ENCODE measurements around the gene INSC. TPM values are rescaled to one million over a fixed set of nuclear protein-coding genes. Genes with fewer than 3 reads are reported as not detected.
A peak's percentile ranks its signal among the peaks of the same experiment; 100 is the strongest.

The INSC gene
- total RNA-seq, 4 donors from 2014 or later: 1.3 to 11.4 (median 2.6) TPM

DNA sequence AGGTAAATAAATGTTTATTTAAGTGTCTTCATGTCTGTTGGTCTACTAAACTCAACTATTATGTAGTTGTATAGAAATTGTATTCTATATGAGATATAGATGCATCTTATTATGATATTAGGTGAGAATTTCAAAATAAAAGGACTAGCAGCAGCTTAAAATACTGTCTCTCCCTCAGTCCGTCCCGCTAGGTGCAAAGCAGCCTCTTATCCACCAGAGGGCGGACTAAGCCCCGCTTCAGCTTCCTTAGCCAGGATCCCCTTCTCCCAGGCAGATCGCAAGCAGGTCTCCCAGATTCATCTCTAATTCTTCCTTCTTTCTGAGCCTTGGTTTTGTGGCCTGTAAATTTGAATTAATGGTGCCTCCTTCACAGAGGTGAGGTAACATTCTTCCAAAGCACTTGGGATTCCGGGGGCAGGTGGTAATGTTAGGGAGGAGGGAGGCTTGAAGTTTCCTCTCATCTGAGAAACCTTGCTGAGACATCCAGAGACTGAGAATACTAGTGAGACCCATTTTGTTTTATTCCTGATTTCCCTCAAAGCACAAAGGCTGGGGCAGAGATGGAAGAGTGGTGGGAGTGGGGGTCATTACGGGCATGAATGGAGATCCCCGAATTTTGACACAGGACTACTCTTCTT is 13.5 kb upstream of the INSC start:
- 22 to 27% methylated on average over 3 to 7 of the region's 8 CpGs for WGBS, 2 donors (ENCODE audit: low coverage in 1 of 2)
- H3K27ac ChIP-seq: no peak overlapping the region

DNA sequence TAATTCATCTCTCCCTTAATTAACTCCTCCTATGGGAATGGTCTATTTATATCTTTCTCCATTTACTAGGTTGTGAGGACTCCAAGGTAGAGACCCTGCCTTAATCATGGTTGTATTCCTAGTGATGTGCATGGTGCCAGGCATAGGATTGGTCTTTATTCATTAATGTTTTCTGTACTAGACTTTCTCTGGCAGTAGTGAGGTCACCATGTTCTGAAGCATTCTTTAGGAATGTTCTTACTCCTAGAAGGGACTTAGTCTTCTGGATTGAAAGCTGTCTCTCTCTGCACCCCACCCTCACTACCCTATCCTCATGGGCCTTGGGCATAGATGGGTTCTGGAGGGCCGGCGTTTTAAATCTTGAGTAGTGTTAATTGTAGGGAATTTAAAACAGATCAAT is 10.6 kb upstream of the INSC start:
- 92 to 96% methylated on average over 2 of the region's 2 CpGs for WGBS, 2 donors (ENCODE audit: low coverage in 1 of 2)
- Histone ChIP-seq H3K4me1 (no peaks in the 10 kb centered on the region), H3K36me3 (no peaks in the 10 kb centered on the region), H3K9me3 (peaks cover 0 to 11% (median 0%) of the 10 kb centered on the region in 3 donors), H3K27ac (no peak overlapping the region), H3K27me3 (peaks cover 9% of the 10 kb centered on the region), H3K4me3 (no peak overlapping the region)
- no peak for ATAC-seq
- TF ChIP-seq POLR2A (IDR thresholded peaks at IDR 0.05) (no peak), EP300 (IDR thresholded peaks at IDR 0.05) (no peak), POLR2AphosphoS5 (IDR thresholded peaks at IDR 0.05) (no peak)
- TF ChIP-seq, protein P1, sequence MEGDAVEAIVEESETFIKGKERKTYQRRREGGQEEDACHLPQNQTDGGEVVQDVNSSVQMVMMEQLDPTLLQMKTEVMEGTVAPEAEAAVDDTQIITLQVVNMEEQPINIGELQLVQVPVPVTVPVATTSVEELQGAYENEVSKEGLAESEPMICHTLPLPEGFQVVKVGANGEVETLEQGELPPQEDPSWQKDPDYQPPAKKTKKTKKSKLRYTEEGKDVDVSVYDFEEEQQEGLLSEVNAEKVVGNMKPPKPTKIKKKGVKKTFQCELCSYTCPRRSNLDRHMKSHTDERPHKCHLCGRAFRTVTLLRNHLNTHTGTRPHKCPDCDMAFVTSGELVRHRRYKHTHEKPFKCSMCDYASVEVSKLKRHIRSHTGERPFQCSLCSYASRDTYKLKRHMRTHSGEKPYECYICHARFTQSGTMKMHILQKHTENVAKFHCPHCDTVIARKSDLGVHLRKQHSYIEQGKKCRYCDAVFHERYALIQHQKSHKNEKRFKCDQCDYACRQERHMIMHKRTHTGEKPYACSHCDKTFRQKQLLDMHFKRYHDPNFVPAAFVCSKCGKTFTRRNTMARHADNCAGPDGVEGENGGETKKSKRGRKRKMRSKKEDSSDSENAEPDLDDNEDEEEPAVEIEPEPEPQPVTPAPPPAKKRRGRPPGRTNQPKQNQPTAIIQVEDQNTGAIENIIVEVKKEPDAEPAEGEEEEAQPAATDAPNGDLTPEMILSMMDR (IDR thresholded peaks at IDR 0.05): no peak

More for the DNA sequence above, 13.5 kb upstream of the INSC start:
- ATAC-seq: peak; percentile 54
- TF ChIP-seq EP300 (IDR thresholded peaks at IDR 0.05): no peak
- TF ChIP-seq, protein P1 (IDR thresholded peaks at IDR 0.05): peak; percentile 75 to 92 (median 84)
- Histone ChIP-seq H3K4me3 (no peak overlapping the region), H3K27me3 (peaks cover 19% of the 10 kb centered on the region), H3K4me1 (no peaks in the 10 kb centered on the region), H3K36me3 (no peaks in the 10 kb centered on the region), H3K9me3 (peaks cover 0 to 11% (median 0%) of the 10 kb centered on the region in 3 donors)

- WGBS, 2 donors (ENCODE audit: low coverage in 1 of 2): 75 to 90% methylated on average over 7 to 8 of the region's 8 CpGs
- Histone ChIP-seq H3K4me3 (no peak overlapping the region), H3K27ac (no peak overlapping the region), H3K9me3 (peaks cover 0 to 11% (median 0%) of the 10 kb centered on the region in 3 donors), H3K36me3 (no peaks in the 10 kb centered on the region), H3K27me3 (no peaks in the 10 kb centered on the region), H3K4me1 (no peaks in the 10 kb centered on the region)
- ATAC-seq: no peak
- no peak for TF ChIP-seq EP300 (IDR thresholded peaks at IDR 0.05)
- TF ChIP-seq POLR2A (IDR thresholded peaks at IDR 0.05): no peak
- TF ChIP-seq, protein P1 (IDR thresholded peaks at IDR 0.05): no peak
- TF ChIP-seq POLR2AphosphoS5 (IDR thresholded peaks at IDR 0.05): no peak
Observed at GRCh38 chr11:15106201-15106965, 8.3 kb upstream of the INSC start.

GRCh38 chr11:15107730-15108515 is 6.8 kb upstream of the INSC start:
- TF ChIP-seq EP300 (IDR thresholded peaks at IDR 0.05): no peak
- TF ChIP-seq POLR2AphosphoS5 (IDR thresholded peaks at IDR 0.05): no peak
- TF ChIP-seq POLR2A (IDR thresholded peaks at IDR 0.05): no peak
- TF ChIP-seq, protein P1 (IDR thresholded peaks at IDR 0.05): no peak
- ATAC-seq: no peak
- 77 to 86% methylated on average over 1 to 4 of the region's 4 CpGs for WGBS, 2 donors (ENCODE audit: low coverage in 1 of 2)
- peaks cover 0 to 11% (median 0%) of the 10 kb centered on the region in 3 donors for H3K9me3 ChIP-seq
- no peaks in the 10 kb centered on the region for H3K36me3 ChIP-seq
- no peak overlapping the region for H3K4me3 ChIP-seq
- H3K27me3 ChIP-seq: no peaks in the 10 kb centered on the region
- H3K27ac ChIP-seq: no peak overlapping the region
- H3K4me1 ChIP-seq: peaks cover 0 to 7% (median 0%) of the 10 kb centered on the region in 3 donors

Data from gastroesophageal sphincter (tissue), 4 donors.